Nephron (organoid): ENCODE results near the gene MED27.

ENCODE experiments used
- H3K27ac Mint-ChIP-seq, 3 experiments: 2 replicates each; pipeline ENCODE4 v1.8.0; 2020; ENCODE audit warnings: mixed read lengths in 3 of 3, mild to moderate bottlenecking in 2 of 3, moderate library complexity in 1 of 3
- H3K27me3 Mint-ChIP-seq: 2 replicates; pipeline ENCODE4 v1.8.0; 2021; ENCODE audit warnings: low read depth, mild to moderate bottlenecking, moderate library complexity, mixed read lengths
- H3K36me3 Mint-ChIP-seq: 2 replicates; pipeline ENCODE4 v1.8.0; 2020; ENCODE audit warnings: low read depth, mixed read lengths
- H3K4me1 Mint-ChIP-seq: 2 replicates; pipeline ENCODE4 v1.8.0; 2020; ENCODE audit warnings: mixed read lengths
- H3K4me3 Mint-ChIP-seq, 3 experiments: 2 replicates each; pipeline ENCODE4 v1.8.0; 2020; ENCODE audit warnings: mild to moderate bottlenecking in 3 of 3, mixed read lengths in 3 of 3, moderate library complexity in 2 of 3
- H3K9me3 Mint-ChIP-seq: 2 replicates; pipeline ENCODE4 v1.8.0; 2020; ENCODE audit warnings: mixed read lengths
- CTCF ChIP-seq, 3 experiments: fragments of 200-600 bp; sonication (generic); IDR thresholded peaks; one replicate each; pipeline ENCODE4 v1.5.0; 2021; ENCODE audit warnings: antibody characterized with exemption in 3 of 3; ENCODE audit not compliant: unreplicated experiment in 3 of 3

Gene MED27

GRCh38 chr9:132018957-132019405, 60.7 kb downstream of the MED27 start:
- H3K27ac Mint-ChIP-seq: no peak overlapping the region
- no peak overlapping the region for H3K4me3 Mint-ChIP-seq
- no peaks in the 10 kb centered on the region for H3K9me3 Mint-ChIP-seq
- no peak for TF ChIP-seq CTCF (IDR thresholded peaks at IDR 0.05; ENCODE audit: unreplicated experiment in 3 of 3)
- H3K27me3 Mint-ChIP-seq: no peaks in the 10 kb centered on the region
- no peaks in the 10 kb centered on the region for H3K36me3 Mint-ChIP-seq
- peaks cover 83% of the 10 kb centered on the region for H3K4me1 Mint-ChIP-seq

- peak overlapping the region in 1 of 3 experiments; percentile 29 for H3K27ac Mint-ChIP-seq
Observed at GRCh38 chr9:132016456-132016855, 63.2 kb downstream of the MED27 start.

DNA sequence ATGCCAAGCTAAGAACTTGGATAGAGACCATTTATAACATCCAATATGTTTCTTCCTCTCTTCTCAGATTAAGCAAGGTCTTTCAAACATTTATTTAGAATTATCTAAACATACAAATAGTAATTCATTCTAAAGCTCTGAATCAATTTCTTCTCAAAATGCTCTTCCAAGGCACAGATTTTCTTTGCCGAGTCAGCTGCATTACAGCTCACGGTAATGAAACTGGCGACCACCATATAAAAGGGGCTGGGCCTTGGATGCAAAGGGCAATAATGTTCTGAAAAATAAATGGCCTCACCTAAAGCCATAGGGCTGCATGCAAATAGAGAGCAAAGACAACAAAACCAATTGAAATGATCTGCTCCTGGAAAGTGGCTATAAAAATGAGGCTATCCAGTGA, 63.8 kb downstream of the MED27 start:
- Mint-ChIP-seq H3K9me3 (no peaks in the 10 kb centered on the region), H3K27ac (peak overlapping the region in 1 of 3 experiments; percentile 29), H3K4me1 (peaks cover 78% of the 10 kb centered on the region), H3K36me3 (peaks cover 14% of the 10 kb centered on the region), H3K4me3 (no peak overlapping the region), H3K27me3 (no peaks in the 10 kb centered on the region)
- no peak for TF ChIP-seq CTCF (IDR thresholded peaks at IDR 0.05; ENCODE audit: unreplicated experiment in 3 of 3)

More at GRCh38 chr9:132016456-132016855, 63.2 kb downstream of the MED27 start:
- H3K36me3 Mint-ChIP-seq: peaks cover 14% of the 10 kb centered on the region
- peaks cover 84% of the 10 kb centered on the region for H3K4me1 Mint-ChIP-seq
- TF ChIP-seq CTCF (IDR thresholded peaks at IDR 0.05; ENCODE audit: unreplicated experiment in 3 of 3): no peak
- no peak overlapping the region for H3K4me3 Mint-ChIP-seq
- H3K9me3 Mint-ChIP-seq: no peaks in the 10 kb centered on the region
- no peaks in the 10 kb centered on the region for H3K27me3 Mint-ChIP-seq

GRCh38 chr9:132014218-132014805, 65.4 kb downstream of the MED27 start:
- Mint-ChIP-seq H3K27ac (peak overlapping the region; percentile 16 to 46 (median 39)), H3K9me3 (no peaks in the 10 kb centered on the region), H3K36me3 (peaks cover 17% of the 10 kb centered on the region), H3K4me3 (no peak overlapping the region), H3K4me1 (peaks cover 63% of the 10 kb centered on the region), H3K27me3 (no peaks in the 10 kb centered on the region)
- no peak for TF ChIP-seq CTCF (IDR thresholded peaks at IDR 0.05; ENCODE audit: unreplicated experiment in 3 of 3)

- Mint-ChIP-seq H3K27me3 (no peaks in the 10 kb centered on the region), H3K36me3 (peaks cover 17% of the 10 kb centered on the region), H3K27ac (peak overlapping the region in 2 of 3 experiments; percentile 12 to 78), H3K9me3 (no peaks in the 10 kb centered on the region), H3K4me3 (no peak overlapping the region), H3K4me1 (peaks cover 67% of the 10 kb centered on the region)
- no peak for TF ChIP-seq CTCF (IDR thresholded peaks at IDR 0.05; ENCODE audit: unreplicated experiment in 3 of 3)
Observed at GRCh38 chr9:132012704-132013357, 66.8 kb downstream of the MED27 start.

DNA sequence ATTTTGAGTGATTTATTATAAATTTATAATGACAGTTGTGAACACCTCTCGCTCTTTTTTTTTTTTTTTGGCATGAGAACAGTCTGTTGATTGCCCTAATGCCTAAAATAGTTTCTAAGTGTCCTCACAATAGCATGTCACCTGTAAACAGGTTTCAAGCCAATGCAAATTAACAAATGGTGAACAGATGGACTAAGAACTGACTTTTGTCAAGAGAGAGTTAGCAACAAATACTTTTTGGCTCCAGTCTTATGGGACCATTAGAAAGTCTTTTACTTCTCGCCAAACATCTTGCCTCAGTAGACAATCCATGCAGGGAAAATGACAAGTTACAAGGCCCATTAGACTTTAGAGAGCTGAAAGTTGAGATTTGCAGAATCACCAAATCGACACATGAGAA, 67.8 kb downstream of the MED27 start:
- no peaks in the 10 kb centered on the region for H3K27me3 Mint-ChIP-seq
- no peak for TF ChIP-seq CTCF (IDR thresholded peaks at IDR 0.05; ENCODE audit: unreplicated experiment in 3 of 3)
- peaks cover 66% of the 10 kb centered on the region for H3K4me1 Mint-ChIP-seq
- no peak overlapping the region for H3K27ac Mint-ChIP-seq
- no peak overlapping the region for H3K4me3 Mint-ChIP-seq
- no peaks in the 10 kb centered on the region for H3K9me3 Mint-ChIP-seq
- H3K36me3 Mint-ChIP-seq: peaks cover 17% of the 10 kb centered on the region
